ENCODE data around the gene SCN3B.

SCN3B gene

DNA sequence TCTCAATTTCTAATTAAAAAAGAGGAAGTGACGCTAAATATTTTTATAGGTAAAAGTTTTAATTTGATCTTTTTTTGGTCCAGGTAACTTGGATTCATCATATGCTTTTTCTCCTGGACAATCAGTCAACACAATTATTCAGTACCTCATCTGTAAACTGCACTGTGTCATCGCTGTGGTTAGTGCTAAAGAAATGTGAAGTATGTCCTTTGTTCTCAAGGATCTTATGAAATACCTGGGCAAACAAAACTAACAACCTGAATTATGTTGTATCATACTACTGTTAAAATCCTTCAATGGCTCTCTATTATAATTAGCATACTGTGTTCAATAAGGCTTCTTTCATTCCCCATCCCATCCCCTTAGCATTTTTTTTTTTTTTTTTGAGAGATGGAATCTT is 19.9 kb upstream of the SCN3B start:
- Histone ChIP-seq H3K27me3 (ENCODE audit: control insufficient read depth in 3 of 3, insufficient read depth in 3 of 3, low read depth in 1 of 3, low read length in 3 of 3) (peaks cover 0 to 13% (median 0%) of the 10 kb centered on the region in 3 experiments), H2BK120ac (ENCODE audit: low read depth, low read length) (no peak overlapping the region), H3K27ac (replicated peaks; ENCODE audit: low read length) (no peak overlapping the region), H3K23ac (ENCODE audit: low read depth, low read length, poor library complexity) (no peak overlapping the region), H3K79me1 (ENCODE audit: low read depth, low read length) (no peaks in the 10 kb centered on the region), H3K4me1 (ENCODE audit: control insufficient read depth in 2 of 2, insufficient read depth in 1 of 2, low read depth in 1 of 2, low read length in 2 of 2) (peaks cover 0 to 3% of the 10 kb centered on the region in 2 donors), H2BK12ac (ENCODE audit: low read length) (no peak overlapping the region), H3K9ac (ENCODE audit: low read depth, low read length, poor library complexity) (no peak overlapping the region), H2BK5ac (ENCODE audit: low read length) (no peak overlapping the region), H4K91ac (ENCODE audit: low read depth, low read length, poor library complexity) (no peak overlapping the region), H2AFZ (ENCODE audit: low read length) (no peak overlapping the region), H3K4ac (ENCODE audit: low read length) (no peak overlapping the region), H3K36me3 (replicated peaks in 1 of 2; ENCODE audit: control insufficient read depth in 2 of 2, insufficient read depth in 2 of 2, low read length in 2 of 2) (no peaks in the 10 kb centered on the region), H3K4me3 (ENCODE audit: low read length in 2 of 2) (no peak overlapping the region), H2AK5ac (ENCODE audit: low read depth, low read length) (no peak overlapping the region), H3K14ac (ENCODE audit: low read length) (no peak overlapping the region), H3K18ac (ENCODE audit: low read length) (no peak overlapping the region), H3K4me2 (ENCODE audit: insufficient read depth, low read length, poor library complexity, severe bottlenecking) (no peak overlapping the region), H4K8ac (ENCODE audit: low read depth, low read length) (no peak overlapping the region), H2BK15ac (ENCODE audit: low read length) (no peak overlapping the region), H3K9me3 (replicated peaks in 1 of 2; ENCODE audit: control insufficient read depth in 2 of 2, insufficient read depth in 1 of 2, low read depth in 1 of 2, low read length in 2 of 2) (peaks cover 0 to 2% of the 10 kb centered on the region in 2 donors)
- no CpG with 5 or more reads among the region's 2 CpGs for WGBS, 2 donors (ENCODE audit: extremely low coverage in 2 of 2, insufficient read length in 2 of 2, insufficient replicate concordance in 1 of 2)
- DNase-seq (ENCODE audit: low spot score): no peak

DNA sequence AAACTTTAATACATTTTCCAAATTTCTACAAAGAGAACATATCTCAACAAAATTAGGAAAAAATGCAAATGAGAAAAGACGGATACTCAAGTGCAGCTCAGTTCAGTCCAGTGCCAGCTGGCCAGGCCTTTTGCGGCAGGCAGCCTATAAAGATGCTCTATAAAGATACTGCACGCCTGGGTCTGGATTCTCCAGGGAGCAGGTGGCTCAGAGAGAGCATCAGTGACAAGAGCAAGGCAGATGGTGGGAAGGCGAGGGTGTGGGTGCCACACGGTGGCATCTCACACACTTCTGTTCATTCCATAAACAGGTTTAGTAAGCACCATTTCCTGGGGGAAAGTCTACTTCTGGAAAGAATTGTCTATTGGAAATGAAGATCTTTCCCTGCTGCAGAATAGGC is 18.1 kb upstream of the SCN3B start:
- Histone ChIP-seq H3K4me1 (ENCODE audit: control insufficient read depth in 2 of 2, insufficient read depth in 1 of 2, low read depth in 1 of 2, low read length in 2 of 2) (peaks cover 0 to 3% of the 10 kb centered on the region in 2 donors), H3K4ac (ENCODE audit: low read length) (no peak overlapping the region), H2AFZ (ENCODE audit: low read length) (no peak overlapping the region), H3K14ac (ENCODE audit: low read length) (no peak overlapping the region), H3K4me3 (ENCODE audit: low read length in 2 of 2) (no peak overlapping the region), H4K8ac (ENCODE audit: low read depth, low read length) (no peak overlapping the region), H3K27me3 (ENCODE audit: control insufficient read depth in 3 of 3, insufficient read depth in 3 of 3, low read depth in 1 of 3, low read length in 3 of 3) (peaks cover 0 to 13% (median 0%) of the 10 kb centered on the region in 3 experiments), H3K9me3 (replicated peaks in 1 of 2; ENCODE audit: control insufficient read depth in 2 of 2, insufficient read depth in 1 of 2, low read depth in 1 of 2, low read length in 2 of 2) (no peaks in the 10 kb centered on the region), H2BK5ac (ENCODE audit: low read length) (no peak overlapping the region), H3K79me1 (ENCODE audit: low read depth, low read length) (no peaks in the 10 kb centered on the region), H2AK5ac (ENCODE audit: low read depth, low read length) (no peak overlapping the region), H3K36me3 (replicated peaks in 1 of 2; ENCODE audit: control insufficient read depth in 2 of 2, insufficient read depth in 2 of 2, low read length in 2 of 2) (no peaks in the 10 kb centered on the region), H3K4me2 (ENCODE audit: insufficient read depth, low read length, poor library complexity, severe bottlenecking) (no peak overlapping the region), H3K27ac (replicated peaks; ENCODE audit: low read length) (no peak overlapping the region), H2BK12ac (ENCODE audit: low read length) (no peak overlapping the region), H2BK15ac (ENCODE audit: low read length) (no peak overlapping the region), H4K91ac (ENCODE audit: low read depth, low read length, poor library complexity) (no peak overlapping the region), H3K23ac (ENCODE audit: low read depth, low read length, poor library complexity) (no peak overlapping the region), H3K18ac (ENCODE audit: low read length) (no peak overlapping the region), H3K9ac (ENCODE audit: low read depth, low read length, poor library complexity) (no peak overlapping the region), H2BK120ac (ENCODE audit: low read depth, low read length) (no peak overlapping the region)
- no peak for DNase-seq (ENCODE audit: low spot score)
- WGBS, 2 donors (ENCODE audit: extremely low coverage in 2 of 2, insufficient read length in 2 of 2, insufficient replicate concordance in 1 of 2): no CpG with 5 or more reads among the region's 5 CpGs

DNA sequence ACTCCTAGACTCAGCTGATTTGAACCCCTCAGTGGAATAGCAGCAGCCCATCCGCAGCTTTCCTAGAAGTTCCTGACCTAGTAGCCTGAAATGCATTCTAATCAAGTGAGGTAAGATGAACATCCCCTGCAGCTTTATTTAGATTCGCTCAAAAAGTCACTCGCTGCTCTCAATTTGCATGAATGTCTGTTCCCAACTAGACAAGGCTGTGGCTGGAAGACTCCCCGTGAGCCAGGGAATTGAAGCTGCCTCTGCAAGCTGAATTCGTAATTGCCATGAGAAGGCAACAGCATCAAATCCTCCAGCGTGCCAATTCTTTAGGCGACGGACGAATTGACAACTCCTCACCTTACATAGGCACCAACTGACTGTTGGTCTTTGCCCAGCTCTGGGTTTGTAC is 17.1 kb upstream of the SCN3B start:
- no peak overlapping the region for H3K4me2 ChIP-seq (ENCODE audit: insufficient read depth, low read length, poor library complexity, severe bottlenecking)
- H4K8ac ChIP-seq (ENCODE audit: low read depth, low read length): no peak overlapping the region
- no peak overlapping the region for H2AK5ac ChIP-seq (ENCODE audit: low read depth, low read length)
- no peak overlapping the region for H2AFZ ChIP-seq (ENCODE audit: low read length)
- no peak overlapping the region for H2BK15ac ChIP-seq (ENCODE audit: low read length)
- H3K27ac ChIP-seq (replicated peaks; ENCODE audit: low read length): no peak overlapping the region
- H3K36me3 ChIP-seq (replicated peaks in 1 of 2; ENCODE audit: control insufficient read depth in 2 of 2, insufficient read depth in 2 of 2, low read length in 2 of 2): no peaks in the 10 kb centered on the region
- no CpG with 5 or more reads among the region's 9 CpGs for WGBS, 2 donors (ENCODE audit: extremely low coverage in 2 of 2, insufficient read length in 2 of 2, insufficient replicate concordance in 1 of 2)
- H3K9ac ChIP-seq (ENCODE audit: low read depth, low read length, poor library complexity): no peak overlapping the region
- H3K18ac ChIP-seq (ENCODE audit: low read length): no peak overlapping the region
- no peak overlapping the region for H2BK5ac ChIP-seq (ENCODE audit: low read length)
- DNase-seq (ENCODE audit: low spot score): no peak
- H2BK12ac ChIP-seq (ENCODE audit: low read length): no peak overlapping the region
- peaks cover 0 to 3% of the 10 kb centered on the region in 2 donors for H3K4me1 ChIP-seq (ENCODE audit: control insufficient read depth in 2 of 2, insufficient read depth in 1 of 2, low read depth in 1 of 2, low read length in 2 of 2)
- no peak overlapping the region for H2BK120ac ChIP-seq (ENCODE audit: low read depth, low read length)
- no peak overlapping the region for H3K4ac ChIP-seq (ENCODE audit: low read length)
- H3K79me1 ChIP-seq (ENCODE audit: low read depth, low read length): no peaks in the 10 kb centered on the region
- H3K14ac ChIP-seq (ENCODE audit: low read length): no peak overlapping the region
- H3K23ac ChIP-seq (ENCODE audit: low read depth, low read length, poor library complexity): no peak overlapping the region
- no peak overlapping the region for H4K91ac ChIP-seq (ENCODE audit: low read depth, low read length, poor library complexity)
- no peak overlapping the region for H3K4me3 ChIP-seq (ENCODE audit: low read length in 2 of 2)
- H3K9me3 ChIP-seq (replicated peaks in 1 of 2; ENCODE audit: control insufficient read depth in 2 of 2, insufficient read depth in 1 of 2, low read depth in 1 of 2, low read length in 2 of 2): no peaks in the 10 kb centered on the region
- H3K27me3 ChIP-seq (ENCODE audit: control insufficient read depth in 3 of 3, insufficient read depth in 3 of 3, low read depth in 1 of 3, low read length in 3 of 3): peaks cover 0 to 13% (median 0%) of the 10 kb centered on the region in 3 experiments

DNA sequence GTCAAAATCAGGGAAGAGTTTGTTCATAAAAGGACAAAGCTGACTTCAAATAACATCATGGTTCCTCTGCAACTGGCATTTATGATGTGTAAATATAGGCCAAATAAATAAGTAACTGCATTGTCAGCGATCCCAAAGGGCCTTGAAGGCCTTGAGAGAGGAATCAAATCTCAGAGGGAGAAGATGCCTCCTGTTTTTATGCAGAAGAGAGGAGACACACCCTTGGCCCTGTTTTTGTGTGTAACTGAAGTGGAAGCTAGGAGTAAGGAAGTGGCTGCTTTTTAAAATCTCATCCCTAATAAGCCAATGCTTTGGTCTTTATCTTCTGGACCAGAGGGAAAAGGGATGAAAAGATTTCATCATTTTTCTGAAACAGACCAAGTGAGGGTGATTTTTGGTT is 15.7 kb upstream of the SCN3B start:
- Histone ChIP-seq H2BK5ac (ENCODE audit: low read length) (no peak overlapping the region), H2BK12ac (ENCODE audit: low read length) (no peak overlapping the region), H3K36me3 (replicated peaks in 1 of 2; ENCODE audit: control insufficient read depth in 2 of 2, insufficient read depth in 2 of 2, low read length in 2 of 2) (no peaks in the 10 kb centered on the region), H3K79me1 (ENCODE audit: low read depth, low read length) (no peaks in the 10 kb centered on the region), H3K9me3 (replicated peaks in 1 of 2; ENCODE audit: control insufficient read depth in 2 of 2, insufficient read depth in 1 of 2, low read depth in 1 of 2, low read length in 2 of 2) (no peaks in the 10 kb centered on the region), H3K18ac (ENCODE audit: low read length) (no peak overlapping the region), H3K4me2 (ENCODE audit: insufficient read depth, low read length, poor library complexity, severe bottlenecking) (no peak overlapping the region), H3K27ac (replicated peaks; ENCODE audit: low read length) (no peak overlapping the region), H3K14ac (ENCODE audit: low read length) (no peak overlapping the region), H2AK5ac (ENCODE audit: low read depth, low read length) (no peak overlapping the region), H2BK15ac (ENCODE audit: low read length) (no peak overlapping the region), H2AFZ (ENCODE audit: low read length) (no peak overlapping the region), H3K4me1 (ENCODE audit: control insufficient read depth in 2 of 2, insufficient read depth in 1 of 2, low read depth in 1 of 2, low read length in 2 of 2) (peaks cover 0 to 3% of the 10 kb centered on the region in 2 donors), H3K9ac (ENCODE audit: low read depth, low read length, poor library complexity) (no peak overlapping the region), H4K8ac (ENCODE audit: low read depth, low read length) (no peak overlapping the region), H3K4me3 (ENCODE audit: low read length in 2 of 2) (no peak overlapping the region), H2BK120ac (ENCODE audit: low read depth, low read length) (no peak overlapping the region), H3K23ac (ENCODE audit: low read depth, low read length, poor library complexity) (no peak overlapping the region), H3K27me3 (ENCODE audit: control insufficient read depth in 3 of 3, insufficient read depth in 3 of 3, low read depth in 1 of 3, low read length in 3 of 3) (peaks cover 0 to 13% (median 0%) of the 10 kb centered on the region in 3 experiments), H4K91ac (ENCODE audit: low read depth, low read length, poor library complexity) (no peak overlapping the region), H3K4ac (ENCODE audit: low read length) (no peak overlapping the region)
- WGBS, 2 donors (ENCODE audit: extremely low coverage in 2 of 2, insufficient read length in 2 of 2, insufficient replicate concordance in 1 of 2): no CpG with 5 or more reads among the region's 1 CpG
- DNase-seq (ENCODE audit: low spot score): no peak
